A172 (cell line): Measurements from ENCODE around the gene FBRS. TPM values are rescaled to one million over a fixed set of nuclear protein-coding genes. Genes with fewer than 3 reads are reported as not detected.
"Not testable (repeated sequence)": the region's sequence is repeated elsewhere in the genome, so short reads cannot be mapped to it uniquely, and the experiment has no call there.

ENCODE experiments used
- DNase-seq: peaks from one replicate; pipeline ENCODE4 v3.0.0-alpha.2; 2015; ENCODE audit warnings: low spot score
- total RNA-seq: library from RNA; depleted of rRNA; stranded (reverse); fragments of >200 nt; shearing (Covaris generic); gene quantifications from 2 replicates; pipeline ENCODE4 v1.2.3, GENCODE V29; 2014; rRNA removed

Gene FBRS
- 16.0 and 24.9 TPM in 2 replicates for total RNA-seq

GRCh38 chr16:30657866-30658730 lies at the start of gene FBRS:
Gene FBRS (plus strand): TSS chr16:30658431. CDS start chr16:30659519, 1,088 bp downstream.
- DNase-seq = peak; percentile 100

- peak; percentile 32 for DNase-seq
Measured at GRCh38 chr16:30609002-30609925, 49.0 kb upstream of the FBRS start.

GRCh38 chr16:30609926-30610839 lies 48.0 kb upstream of the FBRS start, which contains the start of gene ZNF689:
Gene ZNF689 (minus strand): TSS chr16:30610389. CDS start chr16:30610041, 348 bp downstream.
- DNase-seq = peak; percentile 95

GRCh38 chr16:30615358-30616091 lies 42.7 kb upstream of the FBRS start:
- DNase-seq = no peak

- DNase-seq = no peak
Measured at GRCh38 chr16:30619202-30619601, 39.0 kb upstream of the FBRS start.

GRCh38 chr16:30619638-30620037 lies 38.6 kb upstream of the FBRS start:
- no peak for DNase-seq

- no peak for DNase-seq
Measured at GRCh38 chr16:30620169-30620568, 38.1 kb upstream of the FBRS start.

GRCh38 chr16:30621765-30622164 lies 36.5 kb upstream of the FBRS start:
- DNase-seq = peak; percentile 52

GRCh38 chr16:30622455-30623032 lies 35.7 kb upstream of the FBRS start:
- no peak for DNase-seq

GRCh38 chr16:30623536-30624283 lies 34.5 kb upstream of the FBRS start:
- DNase-seq = no peak

GRCh38 chr16:30626236-30626635 lies 32.0 kb upstream of the FBRS start:
- no peak for DNase-seq

GRCh38 chr16:30628628-30629540 lies 29.3 kb upstream of the FBRS start:
- DNase-seq = peak; percentile 70

GRCh38 chr16:30632454-30632853 lies 25.8 kb upstream of the FBRS start:
- not testable (repeated sequence) for DNase-seq

- DNase-seq = no peak
Measured at GRCh38 chr16:30633526-30633925, 24.7 kb upstream of the FBRS start.

- DNase-seq = no peak
Measured at GRCh38 chr16:30636599-30636998, 21.6 kb upstream of the FBRS start.

GRCh38 chr16:30637139-30637538 lies 21.1 kb upstream of the FBRS start:
- not testable (repeated sequence) for DNase-seq

GRCh38 chr16:30637944-30638343 lies 20.3 kb upstream of the FBRS start:
- DNase-seq = peak; percentile 75

- DNase-seq = no peak
Measured at GRCh38 chr16:30641378-30641982, 16.8 kb upstream of the FBRS start.
